ENCODE data around the gene CAMKK1.

CAMKK1 gene

GRCh38 chr17:3893003-3893719, at the start of gene CAMKK1:
Gene CAMKK1 (minus strand): TSS chr17:3893053. CDS start chr17:3885687, 7,366 bp downstream.
- DNase-seq (ENCODE audit: low read depth in 3 of 3) = peak; percentile 75 to 82 (median 76)

DNA sequence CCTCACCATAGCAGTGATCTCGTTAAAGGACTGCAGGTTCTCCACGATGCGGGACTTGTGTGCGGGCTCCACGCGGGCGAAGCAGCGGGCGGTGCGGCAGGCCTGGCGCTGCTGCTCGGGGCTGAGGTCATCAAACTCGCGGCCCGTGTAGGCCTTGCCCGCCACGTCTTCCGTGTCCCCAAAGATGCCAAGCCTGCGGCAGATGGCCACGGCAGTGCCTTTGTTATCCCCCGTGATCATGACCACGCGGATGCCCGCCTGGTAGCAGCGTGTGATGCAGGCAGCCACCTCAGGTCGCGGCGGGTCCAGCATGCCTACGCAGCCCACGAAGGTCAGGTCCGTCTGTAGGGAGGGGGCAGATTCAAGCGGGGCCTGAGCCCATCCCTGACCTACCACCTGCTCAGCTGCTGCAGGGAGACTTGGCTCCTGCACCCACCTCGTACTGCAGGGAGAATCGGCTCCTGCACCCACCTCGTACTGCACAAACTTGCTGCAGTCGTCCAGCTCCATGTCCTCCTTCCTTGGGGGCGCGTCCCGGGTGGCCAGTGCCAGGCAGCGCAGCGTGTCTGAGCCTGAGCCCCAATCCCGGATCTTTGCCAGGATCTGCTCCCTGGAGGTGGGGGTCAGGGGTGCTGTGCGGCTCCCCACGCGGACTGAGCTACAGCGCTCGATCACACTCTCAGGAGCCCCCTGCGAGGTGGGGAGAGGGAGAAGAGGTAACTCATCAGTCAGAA, 48.3 kb upstream of the CAMKK1 start:
- DNase-seq (ENCODE audit: low read depth in 3 of 3) = no peak

DNA sequence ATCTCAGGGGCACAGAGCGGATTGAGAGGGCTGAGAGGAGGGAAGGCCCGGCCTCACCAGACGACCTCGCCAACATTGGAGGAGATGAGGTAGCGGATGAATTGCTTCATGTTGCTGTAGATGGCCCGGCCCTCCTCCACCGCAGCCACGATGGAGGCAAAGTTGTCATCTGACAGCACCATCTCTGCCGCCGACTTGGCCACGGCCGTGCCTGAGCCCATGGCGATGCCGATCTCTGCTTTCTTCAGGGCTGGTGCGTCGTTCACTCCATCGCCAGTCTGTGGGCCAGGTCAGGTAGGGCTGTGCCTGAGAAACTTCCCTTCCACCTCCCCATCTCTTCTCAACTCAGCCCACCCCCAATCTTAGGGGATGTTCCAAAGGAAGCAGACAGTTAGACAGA, 44.5 kb upstream of the CAMKK1 start:
- no peak for DNase-seq (ENCODE audit: low read depth in 3 of 3)

DNA sequence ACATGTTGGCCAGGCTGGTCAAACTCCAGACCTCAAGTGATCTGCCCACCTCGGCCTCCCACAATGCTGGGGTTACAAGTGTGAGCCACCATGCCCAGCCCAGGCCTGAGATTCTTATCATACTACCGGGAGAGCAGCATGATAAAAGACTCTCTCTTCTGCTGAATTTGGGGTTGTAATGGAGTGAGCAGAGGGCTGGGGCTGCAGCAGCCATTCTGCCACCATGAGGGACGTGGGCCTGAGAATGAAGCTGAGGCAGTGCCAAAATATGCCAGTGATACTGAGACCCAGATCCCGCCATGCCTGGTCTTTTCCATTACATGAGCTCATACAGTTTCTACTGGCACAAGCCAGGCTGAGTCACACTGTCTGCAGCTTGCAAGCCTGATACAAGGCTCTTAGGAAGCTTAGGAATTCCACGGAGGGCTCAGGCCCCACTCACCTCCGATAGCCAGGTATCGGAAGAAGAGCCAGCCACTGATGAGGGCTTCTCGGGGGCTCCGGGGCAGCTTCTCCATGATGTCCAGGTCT, 43.0 kb upstream of the CAMKK1 start:
- DNase-seq (ENCODE audit: low read depth in 3 of 3) = no peak

GRCh38 chr17:3935140-3935542, 42.3 kb upstream of the CAMKK1 start:
- no peak for DNase-seq (ENCODE audit: low read depth in 3 of 3)

- DNase-seq (ENCODE audit: low read depth in 3 of 3) = no peak
Observed at GRCh38 chr17:3929764-3930163, 36.9 kb upstream of the CAMKK1 start.

DNA sequence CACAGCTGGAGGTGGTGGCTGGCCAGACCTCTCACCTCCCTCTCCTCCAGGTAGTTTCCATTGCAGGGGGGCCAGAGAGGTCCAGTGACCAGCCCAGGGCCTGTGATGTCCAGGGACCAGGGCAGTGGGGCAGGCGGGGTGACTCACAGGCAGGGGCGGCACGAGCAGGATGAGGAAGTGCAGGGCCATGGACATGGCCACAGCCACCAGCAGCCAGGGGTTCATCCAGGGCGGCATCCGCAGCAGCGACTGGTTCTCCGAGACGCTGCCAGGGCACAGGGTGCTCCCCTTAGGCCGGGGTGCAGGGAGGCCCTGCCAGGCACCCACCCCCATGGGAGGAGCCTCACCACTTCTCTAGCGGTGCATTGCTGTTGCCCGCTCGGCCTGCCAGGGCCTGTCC, 36.3 kb upstream of the CAMKK1 start:
- no peak for DNase-seq (ENCODE audit: low read depth in 3 of 3)

DNA sequence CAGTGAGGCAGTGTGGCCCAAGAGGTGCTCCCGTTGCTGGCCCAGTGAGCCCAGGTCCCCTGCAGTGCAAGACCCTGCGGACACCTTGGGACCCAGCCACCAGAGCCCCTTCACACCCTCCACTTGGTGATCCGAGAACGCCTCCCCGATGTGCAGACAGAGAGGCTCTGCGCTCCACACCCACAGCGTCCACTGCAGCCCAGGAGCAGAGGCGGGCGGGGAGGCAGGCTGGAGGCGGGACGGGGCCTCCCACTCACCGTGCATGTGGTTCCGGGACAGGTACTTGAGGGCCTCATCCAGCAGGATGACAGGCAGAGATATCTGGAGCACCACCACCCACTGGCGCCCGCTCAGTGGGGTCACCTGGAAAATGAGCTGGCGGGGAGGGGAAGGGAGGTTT, 35.6 kb upstream of the CAMKK1 start:
- no peak for DNase-seq (ENCODE audit: low read depth in 3 of 3)

GRCh38 chr17:3927628-3928340, 34.9 kb upstream of the CAMKK1 start:
- no peak for DNase-seq (ENCODE audit: low read depth in 3 of 3)

DNA sequence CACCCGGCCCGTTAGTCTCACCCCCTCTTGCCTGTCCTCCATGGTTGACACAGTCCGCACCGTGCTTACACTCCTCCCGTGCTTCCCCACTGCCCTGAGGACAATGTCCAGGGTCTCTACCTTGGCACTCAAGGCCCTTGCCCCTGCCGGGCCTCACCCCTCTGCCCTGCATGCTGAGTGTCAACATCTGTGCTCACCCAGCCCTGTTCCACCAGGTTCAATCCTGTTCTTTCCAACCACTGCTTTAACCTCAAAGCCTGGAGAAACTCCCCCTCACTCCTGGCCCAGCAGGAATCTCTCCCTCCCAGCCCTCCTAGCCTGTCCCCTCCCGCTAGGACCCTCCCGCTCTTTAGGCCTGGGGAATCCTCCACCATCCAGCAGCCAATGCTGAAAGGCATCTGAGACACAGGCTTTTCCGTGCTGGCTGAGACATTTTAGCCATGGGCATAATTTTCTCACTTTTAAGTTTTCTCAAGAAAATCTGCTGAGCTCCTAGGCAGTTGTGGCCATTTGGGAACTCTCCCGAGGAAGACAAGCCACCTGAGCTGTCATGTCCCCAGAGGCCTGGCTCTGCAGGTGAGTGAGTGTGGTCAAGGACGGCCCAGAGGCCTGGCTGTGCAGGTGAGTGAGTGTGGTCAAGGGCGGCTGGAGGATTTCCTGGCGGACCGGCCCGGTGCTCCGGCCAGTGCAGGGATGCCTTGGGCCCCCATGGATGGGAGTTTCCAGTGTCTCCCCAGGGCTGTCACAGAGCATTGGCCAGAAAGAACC, 34.2 kb upstream of the CAMKK1 start:
- DNase-seq (ENCODE audit: low read depth in 3 of 3) = no peak

DNA sequence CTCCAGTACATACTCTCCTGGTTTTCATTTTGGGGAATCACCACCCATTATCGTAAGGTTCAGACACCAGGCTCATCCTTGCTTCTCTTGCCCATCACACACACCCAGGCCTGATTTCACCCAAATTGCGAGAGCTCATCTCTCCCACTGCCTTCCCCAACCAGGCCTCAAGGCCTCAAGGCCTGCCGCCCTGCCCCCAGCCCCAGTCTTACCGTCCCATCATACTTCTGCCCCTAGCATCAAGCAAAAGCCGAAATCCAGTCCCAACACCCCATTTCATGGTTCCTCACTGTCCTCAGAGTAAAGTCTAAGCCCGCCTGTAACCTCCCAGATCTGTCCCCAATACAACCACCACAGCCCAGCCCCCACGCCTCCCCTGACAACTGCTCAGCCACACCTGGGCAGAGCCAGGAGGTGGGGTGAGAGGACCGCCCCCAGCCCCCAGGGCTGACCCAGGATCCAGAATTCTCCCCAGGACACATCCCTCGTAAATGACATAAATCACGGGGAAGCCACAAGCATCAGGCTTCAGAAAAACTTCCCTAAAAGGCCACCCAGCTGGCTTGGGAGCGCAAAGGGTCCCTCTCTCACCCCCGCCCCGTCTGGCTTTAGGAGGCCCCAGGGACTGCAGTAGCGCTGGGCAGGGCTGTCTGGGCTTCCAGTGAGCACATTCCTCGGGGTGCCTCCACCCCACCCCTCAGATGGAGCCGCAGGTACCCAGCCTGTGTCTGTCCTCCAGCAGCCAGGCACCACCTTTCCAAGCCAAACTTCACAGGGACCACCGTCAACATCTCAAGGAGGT, 33.0 kb upstream of the CAMKK1 start:
- no peak for DNase-seq (ENCODE audit: low read depth in 3 of 3)

DNA sequence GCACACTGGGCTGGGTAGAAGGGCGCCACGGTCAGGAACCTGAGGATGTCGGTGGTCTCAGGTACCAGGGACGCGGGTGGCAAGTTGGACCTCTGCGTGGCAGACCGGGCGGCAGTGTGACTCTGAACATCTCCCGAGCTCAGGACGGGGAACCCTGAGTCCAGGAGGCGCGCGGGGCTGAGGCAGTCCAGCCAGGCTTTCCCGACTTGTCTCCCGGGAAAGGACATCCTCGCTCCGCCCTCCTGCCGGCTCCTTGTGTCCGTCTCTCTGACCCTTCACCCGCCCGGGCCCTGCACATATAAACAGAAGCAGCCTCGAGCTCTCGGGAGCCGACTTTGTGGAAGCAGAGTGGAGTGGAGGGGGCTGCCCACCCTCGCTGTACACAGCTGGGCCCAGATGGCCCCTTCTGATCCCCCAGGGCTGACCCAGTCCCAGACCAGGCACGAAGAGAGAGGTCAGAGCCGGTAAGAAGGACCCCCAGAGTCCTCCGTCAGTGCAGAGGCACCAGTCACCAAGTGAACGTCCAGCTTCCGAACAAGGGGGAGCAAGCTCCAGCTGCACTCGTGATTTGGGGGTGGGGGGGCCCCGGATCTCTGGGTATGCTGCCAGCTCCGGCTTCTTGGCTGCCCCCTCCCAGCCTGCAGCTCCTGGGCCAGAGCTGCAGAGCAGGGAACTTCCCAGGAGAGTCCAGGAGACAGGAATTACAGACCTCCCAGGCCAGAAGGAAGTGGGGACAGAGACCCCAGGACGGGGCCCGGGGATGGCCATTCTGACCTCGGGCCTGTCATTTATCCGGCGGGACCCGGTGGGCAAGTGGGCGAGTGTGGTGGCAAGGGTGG, 31.9 kb upstream of the CAMKK1 start:
- DNase-seq (ENCODE audit: low read depth in 3 of 3) = no peak

DNA sequence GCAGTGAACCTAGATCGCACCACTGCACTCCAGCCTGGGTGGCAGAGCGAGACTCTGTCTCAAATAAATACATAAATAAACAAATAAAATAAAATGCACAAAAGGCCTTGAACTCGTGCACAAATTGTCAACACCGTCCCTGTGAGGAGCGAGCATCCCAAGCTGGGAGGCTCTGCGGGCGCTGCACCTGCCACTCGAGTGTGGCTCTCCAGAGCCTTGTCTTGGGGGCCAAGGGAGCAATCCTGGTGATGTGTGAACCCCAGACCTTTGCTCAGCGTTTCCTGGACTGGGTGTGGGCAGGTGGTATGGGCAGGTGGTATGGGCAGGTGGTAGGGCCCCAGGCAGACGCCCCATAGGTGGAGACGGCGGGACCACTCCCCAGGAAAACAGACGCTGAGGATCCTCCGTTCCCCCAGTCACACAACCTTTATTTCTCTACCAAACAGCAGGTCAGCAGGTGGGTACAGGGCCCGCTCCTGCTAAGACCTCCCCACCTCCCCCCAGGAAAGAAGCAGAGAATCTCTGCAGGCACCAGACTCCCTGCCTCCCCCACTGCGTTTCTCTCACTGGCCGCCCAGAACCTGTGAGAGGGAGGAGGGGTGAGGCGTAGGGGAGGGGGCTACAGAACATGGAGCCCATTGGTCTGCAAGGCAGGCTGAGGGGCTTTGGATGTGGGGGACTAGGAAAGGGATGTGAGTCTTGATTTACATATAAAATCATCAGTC, 30.8 kb upstream of the CAMKK1 start:
- no peak for DNase-seq (ENCODE audit: low read depth in 3 of 3)

- DNase-seq (ENCODE audit: low read depth in 3 of 3) = no peak
Observed at GRCh38 chr17:3922765-3923164, 29.9 kb upstream of the CAMKK1 start.

GRCh38 chr17:3921502-3922319, 28.9 kb upstream of the CAMKK1 start:
- no peak for DNase-seq (ENCODE audit: low read depth in 3 of 3)

GRCh38 chr17:3921006-3921405, 28.2 kb upstream of the CAMKK1 start:
- no peak for DNase-seq (ENCODE audit: low read depth in 3 of 3)

DNA sequence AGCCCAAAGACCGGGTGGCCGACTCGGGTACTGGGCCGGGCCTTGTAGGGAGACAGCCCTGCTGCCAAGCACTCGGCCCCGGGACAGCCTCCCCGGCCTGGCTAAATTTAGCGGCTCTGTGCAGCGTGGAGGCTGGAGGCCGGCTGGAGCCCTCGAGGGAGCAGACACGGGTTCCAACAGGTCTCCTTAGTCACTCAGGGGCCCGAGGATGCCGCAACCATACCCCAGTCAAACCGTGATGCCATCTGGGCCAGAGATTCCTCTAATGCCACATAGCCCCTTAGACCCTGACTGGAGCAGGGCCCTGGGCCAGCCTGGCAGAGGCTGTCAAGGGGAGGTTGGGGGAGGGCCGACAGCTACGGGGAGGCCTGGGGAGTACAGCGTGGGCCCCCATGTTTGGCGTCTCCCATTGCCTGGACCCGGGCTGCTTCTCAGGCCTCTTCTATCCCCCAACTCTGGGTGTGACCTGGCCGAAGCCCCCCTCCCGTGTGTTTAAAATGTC, 26.3 kb upstream of the CAMKK1 start:
- DNase-seq (ENCODE audit: low read depth in 3 of 3) = no peak

All from stimulated activated CD4-positive, alpha-beta T cell treated with anti-CD3 and anti-CD28 coated beads, TNF-alpha, amount 100 ng/mL, for 4 hours (primary cell).